Chondrocyte (in vitro differentiated cells): ENCODE results near the gene AIF1L. TPM values are rescaled to one million over a fixed set of nuclear protein-coding genes. Genes with fewer than 3 reads are reported as not detected.

Experiments used
- DNase-seq: peaks from one replicate; pipeline ENCODE4 v3.0.0; 2021; ENCODE audit warnings: mixed read lengths, low spot score
- H3K27ac Mint-ChIP-seq: one replicate; pipeline ENCODE4 v1.8.0; 2021; ENCODE audit warnings: mild to moderate bottlenecking, moderate library complexity, mixed read lengths; ENCODE audit not compliant: unreplicated experiment
- H3K27me3 Mint-ChIP-seq: 2 replicates; pipeline ENCODE4 v1.8.0; 2021; ENCODE audit warnings: low read depth, mixed read lengths
- H3K36me3 Mint-ChIP-seq: 2 replicates; pipeline ENCODE4 v1.8.0; 2021; ENCODE audit warnings: low read depth, mixed read lengths
- H3K4me1 Mint-ChIP-seq: 2 replicates; pipeline ENCODE4 v1.8.0; 2021; ENCODE audit warnings: low read depth, mild to moderate bottlenecking, mixed read lengths
- H3K4me3 Mint-ChIP-seq: one replicate; pipeline ENCODE4 v1.8.0; 2021; ENCODE audit warnings: mild to moderate bottlenecking, moderate library complexity, mixed read lengths; ENCODE audit not compliant: unreplicated experiment
- H3K9me3 Mint-ChIP-seq: 2 replicates; pipeline ENCODE4 v1.8.0; 2021; ENCODE audit warnings: low read depth, mixed read lengths
- total RNA-seq: library from RNA; stranded (reverse); gene quantifications from 3 replicates; pipeline ENCODE4 v1.2.1, GENCODE V29; 2021
- TF ChIP-seq, protein P1 (sequence below): fragments of 200-600 bp; sonication (generic); IDR thresholded peaks from 2 replicates; pipeline ENCODE4 v1.5.0; 2021; ENCODE audit warnings: antibody characterized with exemption, mild to moderate bottlenecking, moderate library complexity

AIF1L gene
- total RNA-seq, 1 donor from 2014 or later, result 30.1 TPM

DNA sequence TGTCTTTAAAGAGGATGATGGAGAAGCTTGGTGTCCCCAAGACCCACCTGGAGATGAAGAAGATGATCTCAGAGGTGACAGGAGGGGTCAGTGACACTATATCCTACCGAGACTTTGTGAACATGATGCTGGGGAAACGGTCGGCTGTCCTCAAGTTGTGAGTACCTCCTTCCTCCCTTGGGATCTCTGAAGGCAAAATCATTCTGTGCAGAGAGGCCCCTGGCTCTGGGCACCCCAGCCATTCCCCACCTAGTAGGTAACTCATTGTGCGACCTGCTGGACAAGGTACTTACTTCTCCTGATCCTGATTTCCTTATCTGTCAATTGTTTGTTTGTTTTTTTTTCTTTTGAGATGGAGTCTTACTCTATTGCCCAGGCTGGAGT, 21.4 kb downstream of the AIF1L start:
- Mint-ChIP-seq H3K27ac (no peak overlapping the region), H3K4me1 (peaks cover 12% of the 10 kb centered on the region)

DNA sequence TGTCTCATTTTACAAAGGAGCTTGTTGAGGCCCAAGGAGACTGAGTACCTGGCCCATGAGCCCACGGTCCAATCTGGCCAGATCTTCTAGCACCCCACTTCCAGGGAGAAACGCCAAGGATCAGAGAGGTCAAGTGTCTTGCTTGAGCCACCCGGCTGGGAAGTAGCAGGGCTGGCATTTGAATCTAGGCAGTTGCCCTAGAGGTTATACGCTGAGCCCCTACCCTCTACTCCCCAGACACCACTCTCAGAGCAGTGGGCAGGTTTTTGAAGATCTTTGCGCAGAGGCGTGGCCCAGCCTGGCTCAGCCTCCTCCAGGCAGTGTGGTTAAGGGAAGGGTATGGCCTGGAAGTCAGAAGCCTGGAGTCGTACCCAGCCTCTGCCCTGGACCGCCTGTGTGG, 23.3 kb downstream of the AIF1L start:
- TF ChIP-seq, protein P1, sequence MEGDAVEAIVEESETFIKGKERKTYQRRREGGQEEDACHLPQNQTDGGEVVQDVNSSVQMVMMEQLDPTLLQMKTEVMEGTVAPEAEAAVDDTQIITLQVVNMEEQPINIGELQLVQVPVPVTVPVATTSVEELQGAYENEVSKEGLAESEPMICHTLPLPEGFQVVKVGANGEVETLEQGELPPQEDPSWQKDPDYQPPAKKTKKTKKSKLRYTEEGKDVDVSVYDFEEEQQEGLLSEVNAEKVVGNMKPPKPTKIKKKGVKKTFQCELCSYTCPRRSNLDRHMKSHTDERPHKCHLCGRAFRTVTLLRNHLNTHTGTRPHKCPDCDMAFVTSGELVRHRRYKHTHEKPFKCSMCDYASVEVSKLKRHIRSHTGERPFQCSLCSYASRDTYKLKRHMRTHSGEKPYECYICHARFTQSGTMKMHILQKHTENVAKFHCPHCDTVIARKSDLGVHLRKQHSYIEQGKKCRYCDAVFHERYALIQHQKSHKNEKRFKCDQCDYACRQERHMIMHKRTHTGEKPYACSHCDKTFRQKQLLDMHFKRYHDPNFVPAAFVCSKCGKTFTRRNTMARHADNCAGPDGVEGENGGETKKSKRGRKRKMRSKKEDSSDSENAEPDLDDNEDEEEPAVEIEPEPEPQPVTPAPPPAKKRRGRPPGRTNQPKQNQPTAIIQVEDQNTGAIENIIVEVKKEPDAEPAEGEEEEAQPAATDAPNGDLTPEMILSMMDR, result no peak
- H3K27me3 Mint-ChIP-seq, result no peaks in the 10 kb centered on the region

More for the DNA sequence above, 21.4 kb downstream of the AIF1L start:
- Mint-ChIP-seq H3K9me3 (no peaks in the 10 kb centered on the region), H3K27me3 (no peaks in the 10 kb centered on the region), H3K36me3 (peaks cover 2% of the 10 kb centered on the region), H3K4me3 (no peak overlapping the region)
- DNase-seq, result peak; percentile 25
- TF ChIP-seq, protein P1, result no peak

DNA sequence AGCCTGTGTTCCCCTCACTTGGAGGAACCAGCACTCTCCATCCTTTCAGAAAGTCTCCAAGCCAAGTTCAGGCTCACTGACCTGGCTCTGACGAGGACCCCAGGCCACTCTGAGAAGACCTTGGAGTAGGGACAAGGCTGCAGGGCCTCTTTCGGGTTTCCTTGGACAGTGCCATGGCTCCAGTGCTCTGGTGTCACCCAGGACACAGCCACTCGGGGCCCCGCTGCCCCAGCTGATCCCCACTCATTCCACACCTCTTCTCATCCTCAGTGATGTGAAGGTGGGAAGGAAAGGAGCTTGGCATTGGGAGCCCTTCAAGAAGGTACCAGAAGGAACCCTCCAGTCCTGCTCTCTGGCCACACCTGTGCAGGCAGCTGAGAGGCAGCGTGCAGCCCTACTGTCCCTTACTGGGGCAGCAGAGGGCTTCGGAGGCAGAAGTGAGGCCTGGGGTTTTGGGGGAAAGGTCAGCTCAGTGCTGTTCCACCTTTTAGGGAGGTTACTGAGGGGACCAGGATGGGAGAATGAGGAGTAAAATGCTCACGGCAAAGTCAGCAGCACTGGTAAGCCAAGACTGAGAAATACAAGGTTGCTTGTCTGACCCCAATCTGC, 24.4 kb downstream of the AIF1L start:
- Mint-ChIP-seq H3K36me3 (peaks cover 2% of the 10 kb centered on the region), H3K4me1 (peaks cover 16% of the 10 kb centered on the region), H3K27ac (no peak overlapping the region), H3K4me3 (no peak overlapping the region), H3K27me3 (no peaks in the 10 kb centered on the region), H3K9me3 (no peaks in the 10 kb centered on the region)
- DNase-seq, result peak; percentile 67
- TF ChIP-seq, protein P1, result no peak

More for the DNA sequence above, 23.3 kb downstream of the AIF1L start:
- Mint-ChIP-seq H3K9me3 (no peaks in the 10 kb centered on the region), H3K4me1 (peaks cover 10% of the 10 kb centered on the region), H3K27ac (no peak overlapping the region), H3K4me3 (no peak overlapping the region), H3K36me3 (peaks cover 2% of the 10 kb centered on the region)
- peak; percentile 32 for DNase-seq

DNA sequence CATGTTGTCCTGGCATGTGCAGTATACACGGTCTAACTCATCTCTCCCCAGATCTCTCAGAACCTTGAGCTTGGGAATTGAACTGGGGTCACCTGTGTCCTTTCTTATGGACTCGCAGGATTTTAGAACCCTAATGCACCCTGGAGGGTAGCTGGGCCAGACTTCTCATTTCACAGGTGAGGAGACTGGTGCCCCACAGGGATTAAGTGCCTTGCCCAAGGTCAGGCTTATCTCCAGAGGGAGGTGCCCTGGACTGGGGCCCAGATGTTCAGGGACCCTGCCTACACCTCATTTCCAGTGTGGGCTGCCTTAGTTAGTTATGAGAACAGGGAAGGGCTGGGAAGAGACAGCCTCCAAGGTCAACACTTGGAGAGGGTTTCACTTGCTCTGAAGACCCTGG, 25.0 kb downstream of the AIF1L start:
- no peaks in the 10 kb centered on the region for H3K9me3 Mint-ChIP-seq
- H3K27me3 Mint-ChIP-seq, result no peaks in the 10 kb centered on the region
- no peak overlapping the region for H3K4me3 Mint-ChIP-seq
- TF ChIP-seq, protein P1, result no peak
- peaks cover 21% of the 10 kb centered on the region for H3K4me1 Mint-ChIP-seq
- peaks cover 2% of the 10 kb centered on the region for H3K36me3 Mint-ChIP-seq
- DNase-seq, result peak; percentile 32
- H3K27ac Mint-ChIP-seq, result no peak overlapping the region

DNA sequence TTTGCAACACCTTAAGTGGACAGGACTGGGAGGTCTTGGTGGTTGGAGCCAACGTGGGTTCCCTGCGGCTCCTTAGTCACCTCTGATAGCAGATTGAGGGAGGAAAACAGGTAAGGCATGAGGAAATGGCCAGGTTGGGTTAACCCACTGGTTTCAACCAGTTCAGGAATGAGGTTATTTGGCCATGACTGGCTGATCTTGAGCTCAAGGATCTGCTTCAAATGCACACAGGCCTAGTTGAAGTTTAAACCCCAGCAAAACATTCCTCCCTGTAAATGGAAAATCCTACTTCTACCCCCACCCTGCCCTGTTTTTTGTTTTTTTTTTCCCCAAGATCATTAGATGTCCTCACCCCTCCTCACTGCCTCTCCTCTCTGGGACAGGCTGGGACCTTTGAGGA, 25.8 kb downstream of the AIF1L start:
- Mint-ChIP-seq H3K4me3 (no peak overlapping the region), H3K4me1 (peaks cover 20% of the 10 kb centered on the region), H3K27ac (no peak overlapping the region), H3K36me3 (peaks cover 2% of the 10 kb centered on the region), H3K9me3 (no peaks in the 10 kb centered on the region), H3K27me3 (no peaks in the 10 kb centered on the region)
- TF ChIP-seq, protein P1, result no peak
- no peak for DNase-seq
